Frontal cortex (tissue), 4 donors: ENCODE results near the gene TNRC6C. TPM values are rescaled to one million over a fixed set of nuclear protein-coding genes. Genes with fewer than 3 reads are reported as not detected.

Source experiments
- DNase-seq, 2 donors: peaks; one replicate each; pipeline ENCODE4 v3.0.0; 2012; ENCODE audit warnings: low spot score in 2 of 2
- FAIRE-seq: peaks from 2 replicates; lab custom pipeline; 2012; peaks lifted over from hg19 to GRCh38; lab: Jason Lieb, UNC
- total RNA-seq: library from RNA; depleted of rRNA; stranded (reverse); fragments of >200 nt; gene quantifications from one replicate; pipeline ENCODE4 v1.2.3, GENCODE V29; 2014
- donor health status: control.
- donor health status: control.
- donor health status: control.

The TNRC6C gene
- total RNA-seq, 1 donor from 2014 or later, result 26.9 TPM

DNA sequence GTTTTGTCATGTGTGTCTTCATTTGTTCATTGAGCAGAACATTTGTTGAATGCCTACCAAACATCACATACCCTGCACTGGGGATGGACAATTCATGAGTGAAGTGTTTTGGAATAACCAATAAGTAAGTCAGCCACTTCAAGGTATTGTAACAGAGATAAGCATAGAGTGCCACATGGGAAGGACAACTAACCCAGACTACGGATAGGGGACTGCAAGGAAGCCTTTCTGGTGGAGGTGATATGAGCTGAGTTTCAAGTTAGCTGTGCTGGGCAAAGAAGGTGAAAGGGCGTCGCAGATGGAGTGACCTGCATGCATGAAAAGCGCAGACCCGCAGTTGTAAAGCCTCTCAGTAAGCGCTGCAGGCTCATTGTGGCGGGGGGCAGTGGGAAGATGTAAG, 78.8 kb downstream of the TNRC6C start:
- FAIRE-seq (no peak), DNase-seq (no peak)

DNA sequence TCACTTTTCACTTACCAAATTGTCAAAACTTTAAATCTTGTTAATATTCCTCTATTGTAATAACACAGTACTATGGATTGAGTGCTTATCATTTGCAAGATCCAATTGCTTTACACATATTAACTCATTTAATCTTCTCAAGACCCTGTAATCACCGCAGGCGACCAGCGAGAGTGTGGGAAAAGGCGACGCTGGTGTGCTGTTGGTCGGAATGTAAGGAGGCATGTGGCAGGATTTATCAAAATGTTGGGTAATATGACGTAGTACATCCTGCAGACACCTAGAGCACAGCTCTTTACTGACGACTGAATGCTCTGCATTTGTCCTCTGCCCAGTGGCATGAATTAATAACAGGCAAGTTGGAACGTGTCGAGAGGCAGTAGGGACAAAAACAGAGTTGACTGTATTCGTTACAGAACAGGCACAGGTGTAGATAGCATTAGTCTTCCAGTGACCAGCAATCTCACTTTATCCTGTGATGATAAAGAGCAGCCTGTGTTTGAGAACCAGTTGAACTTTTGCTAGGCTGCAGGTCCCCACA, 80.3 kb downstream of the TNRC6C start:
- FAIRE-seq, result no peak
- no peak for DNase-seq

DNA sequence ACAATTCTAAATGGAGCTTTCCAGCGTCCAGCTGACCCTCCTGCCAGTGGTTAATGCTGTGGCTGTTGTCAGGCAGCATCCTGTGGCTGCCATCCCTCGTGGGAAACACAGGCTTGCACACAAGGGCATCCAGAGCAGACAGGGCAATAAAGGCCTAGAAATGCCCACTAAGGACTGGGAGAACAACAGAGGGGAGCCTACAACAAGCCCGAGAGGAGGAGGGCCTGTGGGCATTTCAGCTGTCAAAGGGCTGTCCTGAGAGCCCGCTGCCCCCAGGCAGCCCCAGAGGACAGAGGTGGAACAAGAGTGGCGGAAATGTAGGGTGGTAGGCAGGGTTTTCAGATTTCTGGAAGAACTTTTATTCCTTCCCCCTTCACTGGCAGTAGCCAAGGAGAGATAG, 81.1 kb downstream of the TNRC6C start:
- DNase-seq, result no peak
- FAIRE-seq, result no peak

DNA sequence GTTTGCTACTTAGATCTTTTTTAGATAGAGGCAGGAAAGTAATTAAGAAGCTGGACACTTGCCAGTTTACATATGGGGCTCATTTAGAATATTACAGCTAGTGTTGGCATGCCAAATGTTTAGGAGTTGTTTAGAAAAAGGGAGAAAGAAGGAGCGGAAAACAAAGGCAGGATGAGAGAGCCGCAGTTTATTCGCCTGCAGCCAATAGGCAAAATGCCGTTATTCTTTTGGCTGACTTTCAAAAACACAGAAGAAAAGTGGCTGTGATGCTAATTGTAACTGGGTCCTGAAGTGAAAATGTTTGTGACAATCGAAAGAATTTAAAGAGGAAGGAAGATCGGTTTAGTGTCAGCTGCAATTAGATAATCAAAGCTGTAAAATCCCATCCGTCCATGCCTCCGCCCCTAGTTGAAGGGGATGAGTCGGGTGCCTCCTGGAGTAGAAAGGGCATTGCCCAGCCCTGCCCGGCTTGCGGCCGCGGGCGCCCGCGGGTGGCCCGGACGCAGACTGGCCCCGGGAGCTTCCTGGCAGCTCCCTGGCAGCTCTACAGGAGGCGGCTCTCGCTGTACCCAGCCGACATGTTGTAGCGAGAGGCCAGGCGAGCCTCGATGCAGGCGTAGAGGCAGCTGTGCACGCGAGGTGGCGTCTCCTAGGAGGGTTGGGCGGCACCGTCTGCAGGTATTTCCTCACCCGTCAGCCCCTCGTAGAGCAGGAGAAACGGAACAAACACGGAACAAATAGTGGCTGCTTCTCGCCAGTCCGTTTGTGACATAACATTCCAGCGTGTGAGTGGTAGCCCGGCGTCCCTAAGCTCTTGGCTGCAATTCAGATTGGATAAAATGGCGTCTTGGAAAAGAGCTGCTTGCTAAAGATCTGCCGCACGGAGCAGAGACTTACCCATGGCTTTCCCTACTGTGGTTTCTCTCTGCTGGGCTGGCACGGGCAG, 82.2 kb downstream of the TNRC6C start:
- peak; percentile 57 to 58 for DNase-seq
- FAIRE-seq, result no peak

DNA sequence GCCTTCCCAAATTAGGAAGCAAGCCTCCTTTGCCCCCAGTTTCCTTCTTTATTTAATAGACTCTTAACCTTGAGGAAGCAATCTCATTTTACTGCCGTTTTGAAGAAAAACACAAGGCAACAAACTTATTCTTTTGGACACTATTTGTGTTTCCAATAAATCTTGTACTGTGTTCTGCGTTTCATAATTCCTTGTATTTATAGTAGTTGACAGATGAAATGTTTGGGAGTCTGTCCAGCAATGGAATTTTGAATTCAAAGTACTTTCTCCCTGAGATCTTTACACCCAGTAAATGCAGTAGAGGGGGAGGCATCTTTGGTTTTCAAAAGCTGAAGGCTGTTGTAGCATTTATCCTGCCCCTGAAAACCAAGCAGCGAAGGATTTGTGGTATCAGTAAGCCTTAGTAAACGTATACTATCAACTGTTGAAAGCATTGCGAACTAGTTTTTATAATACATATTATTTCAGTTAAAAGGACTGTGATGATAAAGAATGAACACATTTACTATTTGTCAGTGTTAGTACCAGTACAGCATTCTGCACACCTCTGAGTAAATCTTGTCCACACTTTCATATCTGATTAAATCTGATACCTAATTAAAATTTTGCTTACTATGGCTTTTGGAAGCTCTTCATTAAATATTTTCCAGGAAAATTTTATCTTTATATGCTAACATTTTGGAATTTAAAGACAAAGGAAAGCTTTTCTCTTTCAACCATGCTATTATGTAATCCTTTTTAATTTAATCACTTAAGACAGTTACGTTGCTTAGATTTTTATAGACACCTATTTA, 83.1 kb downstream of the TNRC6C start:
- FAIRE-seq (no peak), DNase-seq (no peak)

DNA sequence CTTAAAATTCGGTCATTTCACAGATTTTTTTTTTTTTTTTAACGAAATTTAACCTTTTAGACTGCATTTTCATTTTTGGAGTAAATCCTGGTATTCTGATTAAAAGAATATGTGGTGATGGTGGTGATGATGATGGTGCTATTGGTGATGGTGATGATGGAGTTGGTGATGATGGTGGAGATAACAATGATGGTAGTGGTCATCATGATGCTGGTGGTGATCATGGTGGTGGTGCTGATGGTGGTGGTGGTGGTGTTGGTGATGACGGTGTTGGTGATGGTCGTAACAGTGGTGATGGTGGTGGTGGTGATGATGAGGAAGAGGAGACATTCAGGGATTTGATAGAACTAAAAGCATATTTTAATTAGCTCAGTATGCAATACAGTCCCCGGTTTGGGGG, 84.0 kb downstream of the TNRC6C start:
- FAIRE-seq (no peak), DNase-seq (no peak)

DNA sequence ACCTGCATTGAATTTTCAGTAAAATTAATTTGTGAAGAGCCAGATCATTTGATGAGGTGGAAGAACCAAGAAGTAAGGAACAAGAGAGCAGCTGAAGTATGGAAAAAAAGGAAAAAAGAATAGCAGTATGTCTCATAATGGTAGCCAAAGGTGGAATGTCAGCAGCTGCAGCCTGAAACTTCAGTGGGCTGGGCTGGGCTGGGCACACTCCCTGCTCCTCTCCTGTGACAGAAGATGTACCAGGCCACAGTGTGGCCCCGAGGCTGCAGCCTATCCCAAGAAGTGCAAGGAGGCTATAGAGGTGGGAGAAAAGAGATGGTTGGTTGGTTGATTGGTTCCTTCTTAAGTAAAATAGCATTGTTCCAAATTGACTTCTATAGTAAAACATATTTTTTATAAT, 84.5 kb downstream of the TNRC6C start:
- DNase-seq (no peak), FAIRE-seq (no peak)

DNA sequence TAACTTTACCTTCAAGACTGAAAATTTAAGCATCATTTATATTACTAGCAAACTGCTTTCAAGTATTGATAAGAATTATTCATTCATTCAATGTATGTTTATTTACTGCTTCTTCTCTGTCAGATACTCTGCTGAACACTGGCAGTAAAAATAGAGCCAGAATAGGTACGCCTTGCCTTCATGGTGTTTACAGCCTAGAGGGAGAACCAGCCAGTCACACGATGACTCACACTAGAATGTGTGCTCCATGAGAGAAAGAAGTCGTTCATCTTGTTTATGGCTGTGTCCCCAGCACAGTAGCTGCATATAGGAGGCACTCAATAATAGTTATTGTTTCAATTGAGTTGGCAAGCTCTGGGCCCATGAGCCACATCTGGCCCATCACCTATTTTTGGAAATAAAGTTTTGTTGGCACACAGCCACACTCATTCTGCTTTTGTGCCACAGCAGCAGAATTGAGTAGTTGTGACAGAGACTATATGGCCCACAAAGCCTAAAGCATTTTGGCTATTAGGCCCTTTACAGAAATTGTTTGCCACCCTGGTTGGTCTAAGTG, 85.9 kb downstream of the TNRC6C start:
- FAIRE-seq (no peak), DNase-seq (no peak)

DNA sequence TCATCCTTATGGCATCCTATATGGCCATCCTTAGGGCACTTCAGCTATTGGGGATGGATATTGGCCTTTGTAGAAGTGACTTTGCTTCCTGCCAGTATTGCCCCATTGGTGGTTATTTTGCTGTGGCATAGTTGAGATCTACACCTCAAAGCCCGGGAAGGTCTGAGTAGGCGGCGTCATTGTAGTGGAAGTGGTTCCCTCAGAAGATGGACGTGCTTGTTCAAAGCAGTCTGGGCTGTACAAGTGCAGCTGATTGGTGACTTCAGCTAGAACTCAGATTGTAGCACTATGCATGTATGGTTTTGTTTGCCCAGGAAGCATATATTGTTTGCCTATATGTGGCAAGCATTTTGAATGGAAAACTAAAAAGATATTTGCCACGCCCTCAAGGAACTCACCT, 86.8 kb downstream of the TNRC6C start:
- DNase-seq (no peak), FAIRE-seq (no peak)

DNA sequence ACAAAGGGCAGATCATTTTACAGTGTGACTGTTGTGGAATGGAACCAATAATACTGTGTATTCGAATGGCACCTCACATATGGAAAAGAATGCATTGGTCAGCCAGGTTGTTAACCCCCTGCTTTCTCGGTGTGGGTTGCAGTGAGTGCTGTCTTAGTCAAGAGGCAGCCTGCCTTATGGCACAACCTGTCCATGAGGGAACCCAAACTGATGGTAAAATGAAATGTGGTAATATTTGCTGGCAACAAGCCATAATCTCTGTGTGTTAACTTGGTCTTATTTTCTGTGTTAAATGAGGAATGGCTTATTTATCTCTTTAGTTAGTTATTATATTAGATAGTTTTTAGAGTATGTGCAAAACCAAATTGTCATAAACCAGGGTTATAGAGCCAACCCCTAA, 88.4 kb downstream of the TNRC6C start:
- no peak for DNase-seq
- no peak for FAIRE-seq

DNA sequence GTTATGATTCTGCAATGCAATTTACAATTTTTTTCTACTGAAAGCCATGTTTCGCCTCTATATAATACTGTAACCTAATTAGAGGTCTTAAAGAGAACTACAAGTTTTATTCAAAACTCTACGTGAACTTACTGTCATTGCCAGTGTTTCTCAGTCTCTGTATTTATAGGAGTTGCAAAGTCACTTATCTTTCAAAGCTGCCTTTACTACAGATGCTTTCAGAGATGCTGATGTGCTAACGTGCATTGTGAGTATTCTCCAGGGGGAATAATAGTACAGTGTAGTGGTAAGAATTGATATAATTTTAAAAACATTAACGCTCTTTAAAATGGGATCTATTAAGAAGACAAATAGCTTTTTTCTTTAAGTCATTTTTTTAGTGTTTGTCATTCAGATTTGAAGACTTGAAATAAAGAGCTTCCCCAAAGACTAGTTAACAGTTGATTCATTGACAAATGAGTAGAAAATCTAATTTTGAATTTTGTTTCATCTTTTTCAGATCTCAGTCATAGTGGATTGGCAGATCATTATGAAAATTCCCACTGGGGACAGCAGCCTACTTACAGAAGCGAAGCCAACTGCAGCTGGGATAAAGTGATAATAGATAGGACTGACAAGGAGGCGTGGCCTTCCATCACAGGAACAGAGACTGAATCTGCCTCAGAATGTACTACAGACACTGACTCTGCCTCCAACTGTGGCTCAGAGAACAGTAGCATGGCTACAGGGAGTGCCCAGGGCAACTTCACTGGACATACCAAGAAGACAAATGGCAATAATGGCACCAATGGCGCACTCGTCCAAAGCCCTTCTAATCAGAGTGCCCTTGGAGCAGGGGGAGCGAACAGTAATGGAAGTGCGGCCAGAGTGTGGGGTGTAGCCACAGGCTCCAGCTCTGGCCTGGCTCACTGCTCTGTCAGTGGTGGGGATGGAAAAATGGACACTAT, 90.1 kb downstream of the TNRC6C start:
- FAIRE-seq (no peak), DNase-seq (no peak)

DNA sequence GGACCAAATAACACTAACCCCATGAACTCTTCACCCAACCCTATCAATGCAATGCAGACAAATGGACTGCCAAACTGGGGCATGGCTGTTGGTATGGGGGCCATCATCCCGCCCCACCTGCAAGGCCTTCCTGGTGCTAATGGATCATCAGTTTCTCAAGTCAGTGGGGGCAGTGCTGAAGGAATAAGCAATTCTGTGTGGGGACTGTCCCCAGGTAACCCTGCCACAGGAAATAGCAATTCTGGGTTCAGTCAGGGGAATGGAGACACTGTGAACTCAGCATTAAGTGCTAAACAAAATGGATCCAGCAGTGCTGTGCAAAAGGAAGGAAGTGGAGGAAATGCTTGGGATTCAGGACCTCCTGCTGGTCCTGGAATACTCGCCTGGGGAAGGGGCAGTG, 91.1 kb downstream of the TNRC6C start:
- no peak for DNase-seq
- no peak for FAIRE-seq

DNA sequence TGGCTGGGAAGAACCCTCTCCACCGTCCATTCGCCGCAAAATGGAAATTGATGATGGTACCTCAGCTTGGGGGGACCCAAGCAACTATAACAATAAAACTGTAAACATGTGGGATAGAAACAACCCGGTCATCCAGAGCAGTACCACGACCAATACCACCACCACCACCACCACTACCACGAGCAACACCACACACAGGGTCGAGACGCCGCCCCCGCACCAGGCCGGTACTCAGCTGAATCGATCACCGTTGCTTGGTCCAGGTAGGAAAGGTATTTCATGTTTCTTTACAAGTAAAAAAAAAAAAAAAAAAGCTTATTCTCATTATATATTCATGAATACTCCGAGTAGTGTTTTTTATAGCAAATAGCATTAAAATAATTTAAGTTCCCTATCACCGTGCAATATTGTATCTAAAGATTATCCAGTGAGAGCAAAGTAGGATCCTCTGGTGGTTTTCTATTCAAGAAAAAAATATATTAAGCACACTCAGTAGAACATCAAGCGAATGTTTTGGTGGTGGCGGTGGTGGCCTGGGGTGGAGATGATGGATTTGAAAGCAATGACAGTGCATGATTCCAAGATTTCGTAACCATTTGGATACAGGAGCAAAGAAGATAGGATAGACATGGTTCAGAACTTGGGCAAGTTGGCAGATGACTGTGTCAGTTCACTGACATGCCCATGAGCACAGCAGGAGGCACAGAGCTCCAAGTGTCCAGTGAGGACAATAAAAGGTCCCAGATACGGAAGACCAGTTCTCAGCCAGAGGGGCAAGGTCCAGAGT, 92.9 kb downstream of the TNRC6C start:
- DNase-seq (no peak), FAIRE-seq (no peak)

DNA sequence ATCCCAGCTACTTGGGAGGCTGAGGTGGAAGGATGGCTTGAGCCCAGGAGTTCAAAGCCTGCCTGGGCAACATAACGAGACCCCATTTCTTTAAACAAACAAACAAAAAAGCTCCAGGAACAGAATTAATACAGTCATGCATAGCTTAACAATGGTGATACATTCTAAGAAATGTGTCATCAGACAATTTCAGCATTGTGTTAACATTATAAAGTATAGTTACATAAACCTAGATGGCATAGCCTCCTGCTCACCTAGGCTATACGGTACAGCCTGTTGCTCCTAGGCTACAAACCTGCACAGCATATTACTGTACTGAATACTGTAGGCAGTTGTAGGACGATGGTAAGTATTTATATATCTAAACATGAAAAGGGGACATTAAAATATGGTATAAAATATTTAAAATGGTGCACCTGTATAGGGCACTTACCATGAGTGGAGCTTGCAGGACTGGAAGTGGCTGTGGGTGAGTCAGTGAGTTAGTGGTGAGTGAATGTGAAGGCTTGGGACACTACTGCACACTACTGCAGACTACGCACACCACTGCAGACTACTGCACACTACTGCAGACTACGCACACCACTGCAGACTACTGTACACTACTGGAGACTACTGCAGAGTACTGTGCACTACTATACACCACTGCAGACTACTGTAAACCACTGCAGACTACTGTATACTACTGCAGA, 95.4 kb downstream of the TNRC6C start:
- DNase-seq (no peak), FAIRE-seq (no peak)

DNA sequence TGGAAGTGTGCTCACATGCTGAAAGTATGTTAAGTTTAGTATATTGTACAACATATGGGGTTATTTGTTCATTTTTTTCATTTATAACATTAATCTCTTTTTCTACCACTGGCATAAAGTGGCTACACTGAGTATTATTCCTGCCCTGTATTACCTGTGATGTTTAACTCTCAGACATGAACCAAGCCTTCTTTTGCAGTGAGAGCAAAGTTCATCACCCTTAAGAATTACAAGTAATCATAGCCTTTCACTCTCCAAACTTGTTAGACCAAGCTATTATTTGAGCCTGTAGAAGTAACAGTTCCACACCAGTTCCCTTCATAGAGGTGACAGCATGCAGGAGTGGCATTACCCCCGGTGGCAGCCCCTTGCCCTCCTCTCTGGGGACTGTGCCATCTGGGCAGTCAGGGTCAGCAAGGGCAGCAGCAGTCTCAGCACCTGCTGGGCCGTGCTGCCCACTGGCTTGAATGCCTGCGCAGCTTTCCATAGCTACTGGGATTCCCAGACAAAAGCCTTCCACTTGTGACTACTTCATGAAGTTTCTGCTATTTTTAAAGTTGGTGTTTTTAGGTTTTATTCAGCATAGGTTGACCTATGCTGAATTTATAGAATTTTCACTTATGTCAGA, 98.7 kb downstream of the TNRC6C start:
- DNase-seq, result no peak
- FAIRE-seq, result no peak

DNA sequence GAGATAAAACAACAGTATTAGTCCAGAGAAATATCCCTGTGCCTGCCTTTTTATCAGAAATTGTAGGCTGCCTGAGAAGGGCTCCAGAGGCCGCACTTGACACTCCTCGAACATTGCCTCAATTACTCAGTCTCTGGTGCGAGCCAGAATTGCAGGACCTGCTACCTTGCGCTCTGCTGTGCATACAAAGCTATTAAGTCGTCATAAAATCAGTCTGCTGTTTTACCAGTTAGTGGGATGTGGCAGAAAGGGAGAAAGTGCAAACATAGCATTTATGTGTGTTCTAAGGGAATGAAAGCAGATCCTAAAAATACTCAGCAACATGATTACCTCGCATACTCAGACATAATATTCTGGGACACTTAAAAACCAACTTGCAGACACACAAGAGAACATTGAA, 99.5 kb downstream of the TNRC6C start:
- FAIRE-seq (no peak), DNase-seq (no peak)

DNA sequence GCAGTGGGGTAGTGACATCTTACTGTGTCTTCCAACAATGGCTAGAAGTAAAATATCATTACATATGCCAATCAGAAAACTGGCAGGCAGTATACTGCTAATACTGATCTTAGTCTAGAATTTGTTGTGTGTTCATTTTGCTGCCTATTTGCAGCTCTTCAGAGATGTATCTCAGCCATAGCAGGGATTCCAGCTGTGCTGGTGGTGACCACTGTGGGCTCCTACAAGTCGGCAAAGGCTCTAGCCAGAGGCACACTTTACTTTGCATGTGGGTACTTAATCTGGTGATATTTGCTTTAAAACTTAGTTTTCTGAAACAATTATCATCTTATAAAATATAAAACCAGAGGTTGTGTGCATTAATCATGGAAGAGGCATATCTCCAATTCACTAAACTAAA, 100.1 kb downstream of the TNRC6C start:
- DNase-seq (no peak), FAIRE-seq (no peak)

DNA sequence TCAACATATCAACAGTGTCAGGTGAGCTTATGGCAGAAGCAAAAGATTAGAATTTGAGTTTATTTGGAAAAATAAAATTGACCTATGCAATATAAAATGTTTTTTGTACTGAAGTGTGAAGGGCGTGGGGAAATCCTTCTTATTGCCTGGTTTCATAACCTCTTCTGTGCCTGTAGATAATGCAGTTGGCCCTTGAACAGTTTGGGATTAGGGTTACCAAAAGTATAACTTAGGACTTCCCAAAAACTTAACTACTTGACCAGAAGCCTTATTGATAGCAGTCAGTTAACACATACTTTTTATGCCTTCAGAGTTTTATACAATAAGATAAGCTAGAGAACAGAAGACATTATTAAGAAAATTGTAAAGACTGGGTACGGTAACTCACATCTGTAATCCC, 104.1 kb downstream of the TNRC6C start:
- FAIRE-seq (no peak), DNase-seq (no peak)
